H9 (cell line): ENCODE data around the gene RBPJL. TPM values are rescaled to one million over a fixed set of nuclear protein-coding genes. Genes with fewer than 3 reads are reported as not detected.
A peak's percentile ranks its signal among the peaks of the same experiment; 100 is the strongest.

Experiments used
- DNase-seq: peaks from one replicate; pipeline ENCODE4 v3.0.0-alpha.2; 2017
- H2AFZ ChIP-seq: one replicate; pipeline ENCODE4 v1.6.1; 2013; ENCODE audit warnings: mild to moderate bottlenecking, low read length, control low read depth, moderate library complexity
- H2AK5ac ChIP-seq: 2 replicates; pipeline ENCODE4 v1.6.1; 2013; ENCODE audit warnings: low read length, control low read depth, mixed read lengths; ENCODE audit not compliant: insufficient read length
- H2BK120ac ChIP-seq: one replicate; pipeline ENCODE4 v1.6.1; 2013; ENCODE audit warnings: low read depth, mild to moderate bottlenecking, low read length, control low read depth, inconsistent platforms; ENCODE audit not compliant: poor library complexity, severe bottlenecking
- H2BK12ac ChIP-seq: 2 replicates; pipeline ENCODE4 v1.6.1; 2013; ENCODE audit warnings: low read length, control low read depth, mixed read lengths, low read depth; ENCODE audit not compliant: insufficient read length
- H2BK15ac ChIP-seq: 2 replicates; pipeline ENCODE4 v1.6.1; 2013; ENCODE audit warnings: low read depth, low read length, control low read depth
- H2BK20ac ChIP-seq: one replicate; pipeline ENCODE4 v1.6.1; 2013; ENCODE audit warnings: low read depth, mild to moderate bottlenecking, low read length, control low read depth, inconsistent platforms; ENCODE audit not compliant: poor library complexity, severe bottlenecking
- H2BK5ac ChIP-seq: 2 replicates; pipeline ENCODE4 v1.6.1; 2013; ENCODE audit warnings: low read length, control low read depth, mixed read lengths; ENCODE audit not compliant: insufficient read length
- H3K14ac ChIP-seq: 2 replicates; pipeline ENCODE4 v1.6.1; 2013; ENCODE audit warnings: low read length, control low read depth; ENCODE audit not compliant: insufficient read depth
- H3K18ac ChIP-seq: 2 replicates; pipeline ENCODE4 v1.6.1; 2013; ENCODE audit warnings: low read depth, mild to moderate bottlenecking, mixed read lengths, low read length, control low read depth; ENCODE audit not compliant: insufficient read length
- H3K23ac ChIP-seq: 2 replicates; pipeline ENCODE4 v1.6.1; 2013; ENCODE audit warnings: low read length, control low read depth, mixed read lengths, low read depth; ENCODE audit not compliant: insufficient read length
- H3K23me2 ChIP-seq: 2 replicates; pipeline ENCODE4 v1.6.1; 2013; ENCODE audit warnings: low read depth, mild to moderate bottlenecking, mixed read lengths, low read length, control low read depth; ENCODE audit not compliant: insufficient read length, poor library complexity, severe bottlenecking
- H3K27ac ChIP-seq: 2 replicates; pipeline ENCODE4 v1.5.1; 2013; ENCODE audit warnings: low read length, control low read depth, mixed read lengths, low read depth; ENCODE audit not compliant: insufficient read length
- H3K27me3 ChIP-seq: 2 replicates; pipeline ENCODE4 v1.6.1; 2013; ENCODE audit warnings: low read length, control low read depth, inconsistent platforms; ENCODE audit not compliant: insufficient read depth
- H3K4ac ChIP-seq: 2 replicates; pipeline ENCODE4 v1.6.1; 2013; ENCODE audit warnings: low read depth, mild to moderate bottlenecking, control low read depth, inconsistent platforms, low read length, moderate library complexity
- H3K4me1 ChIP-seq: 2 replicates; pipeline ENCODE4 v1.6.1; 2013; ENCODE audit warnings: low read length, control low read depth, inconsistent platforms; ENCODE audit not compliant: insufficient read depth
- H3K4me2 ChIP-seq: 2 replicates; pipeline ENCODE4 v1.6.1; 2013; ENCODE audit warnings: low read length, control low read depth, mixed read lengths; ENCODE audit not compliant: insufficient read length, insufficient read depth
- H3K56ac ChIP-seq: 2 replicates; pipeline ENCODE4 v1.6.1; 2013; ENCODE audit warnings: low read depth, mild to moderate bottlenecking, mixed read lengths, low read length, control low read depth; ENCODE audit not compliant: insufficient read length
- H3K79me1 ChIP-seq: 2 replicates; pipeline ENCODE4 v1.6.1; 2013; ENCODE audit warnings: low read depth, mild to moderate bottlenecking, moderate library complexity, low read length, control low read depth, inconsistent platforms; ENCODE audit not compliant: insufficient read depth, poor library complexity, severe bottlenecking
- H3K79me2 ChIP-seq: 2 replicates; pipeline ENCODE4 v1.6.1; 2013; ENCODE audit warnings: low read length, control low read depth, inconsistent platforms; ENCODE audit not compliant: insufficient read depth
- H3K9ac ChIP-seq: 2 replicates; pipeline ENCODE4 v1.6.1; 2013; ENCODE audit warnings: low read length, control low read depth, mixed read lengths; ENCODE audit not compliant: insufficient read length; ENCODE audit errors: extremely low read depth
- H3K9me3 ChIP-seq: one replicate; pipeline ENCODE4 v1.6.1; 2013; ENCODE audit warnings: low read depth, low read length, inconsistent platforms; ENCODE audit not compliant: control insufficient read depth
- H3T11ph ChIP-seq: one replicate; pipeline ENCODE4 v1.6.1; 2013; ENCODE audit warnings: mild to moderate bottlenecking, low read length, control low read depth, inconsistent platforms
- H4K20me1 ChIP-seq: one replicate; pipeline ENCODE4 v1.6.1; 2013; ENCODE audit not compliant: control insufficient read depth, insufficient read length, insufficient read depth
- H4K5ac ChIP-seq: 2 replicates; pipeline ENCODE4 v1.6.1; 2013; ENCODE audit warnings: low read depth, mild to moderate bottlenecking, mixed read lengths, low read length, control low read depth; ENCODE audit not compliant: insufficient read length
- H4K8ac ChIP-seq: replicated peaks from 2 replicates; pipeline ENCODE4 v1.6.1; 2013; ENCODE audit warnings: low read length, control low read depth, mixed read lengths, low read depth; ENCODE audit not compliant: insufficient read length
- H4K91ac ChIP-seq: 2 replicates; pipeline ENCODE4 v1.6.1; 2013; ENCODE audit warnings: low read depth, mild to moderate bottlenecking, moderate library complexity, mixed read lengths, low read length, control low read depth; ENCODE audit not compliant: insufficient read length
- H3K27ac Mint-ChIP-seq, 3 experiments: 2 replicates in 2 of 3; 3 replicates in 1 of 3; pipeline ENCODE4 v1.8.0; 2020 to 2021; ENCODE audit warnings: mixed read lengths in 3 of 3, mild to moderate bottlenecking in 1 of 3, moderate library complexity in 1 of 3
- H3K27me3 Mint-ChIP-seq: 2 replicates; pipeline ENCODE4 v1.8.0; 2021; ENCODE audit warnings: low read depth, mild to moderate bottlenecking, moderate library complexity, mixed read lengths
- H3K36me3 Mint-ChIP-seq, 3 experiments: 2 replicates in 2 of 3; 3 replicates in 1 of 3; pipeline ENCODE4 v1.8.0; 2020 to 2021; ENCODE audit warnings: low read depth in 3 of 3, mixed read lengths in 3 of 3; ENCODE audit not compliant: insufficient read depth in 1 of 3
- H3K4me1 Mint-ChIP-seq, 2 experiments: 2 replicates each; pipeline ENCODE4 v1.8.0; 2020; ENCODE audit warnings: mixed read lengths in 2 of 2
- H3K4me3 Mint-ChIP-seq, 2 experiments: 2 replicates in 1 of 2; 3 replicates in 1 of 2; pipeline ENCODE4 v1.8.0; 2020 to 2021; ENCODE audit warnings: mild to moderate bottlenecking in 2 of 2, mixed read lengths in 2 of 2, moderate library complexity in 1 of 2
- H3K9me3 Mint-ChIP-seq, 2 experiments: 2 replicates in 1 of 2; 3 replicates in 1 of 2; pipeline ENCODE4 v1.8.0; 2020; ENCODE audit warnings: mild to moderate bottlenecking in 2 of 2, mixed read lengths in 2 of 2, moderate library complexity in 1 of 2
- WGBS: extraction: QIAGEN DNeasy Blood & Tissue Kit; methylation state at CpG from one replicate; pipeline ENCODE4 v1.1.7; 2013; ENCODE audit warnings: missing lambda C conversion rate, low lambda C conversion rate, mixed read lengths; ENCODE audit not compliant: insufficient read length; ENCODE audit errors: extremely low coverage; 5-methylcytosine and 5-hydroxymethylcytosine counted together
- total RNA-seq: library from RNA; stranded (reverse); gene quantifications from 2 replicates; pipeline ENCODE4 v1.2.1, GENCODE V29; 2021
- TF ChIP-seq, protein P1 (sequence below): fragments of 200-600 bp; sonication (generic); conservative IDR thresholded peaks from 3 replicates; pipeline ENCODE4 v1.8.0; 2021; ENCODE audit warnings: antibody characterized with exemption, mild to moderate bottlenecking

The RBPJL gene
- total RNA-seq, 1 experiment from 2014 or later: 0.28 TPM

DNA sequence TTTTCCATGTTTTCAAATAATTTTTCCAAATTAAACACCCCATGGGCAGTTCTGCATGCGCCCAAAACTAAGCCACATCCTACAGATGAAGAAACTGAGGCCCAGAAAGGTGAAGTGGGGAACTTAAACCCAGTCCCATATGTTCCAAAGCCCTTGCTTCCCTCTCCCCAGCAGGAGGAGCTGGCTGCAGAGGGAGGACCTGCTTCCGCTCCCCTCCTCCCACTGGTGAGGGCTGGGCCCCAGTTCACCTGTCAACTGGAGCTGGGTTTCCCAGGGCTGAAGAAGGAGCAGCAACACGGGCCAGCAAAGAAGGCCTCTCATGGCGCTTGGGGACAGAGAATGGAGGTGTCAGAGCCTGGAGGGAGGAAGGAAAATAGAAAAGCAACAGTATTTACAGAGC lies 1.4 kb upstream of the RBPJL start:
- no peak overlapping the region for H3K9ac ChIP-seq
- H3K56ac ChIP-seq: no peak overlapping the region
- no peak overlapping the region for H4K5ac ChIP-seq
- H4K20me1 ChIP-seq: no peaks in the 10 kb centered on the region
- no peak overlapping the region for H2BK15ac ChIP-seq
- H3K79me1 ChIP-seq: no peaks in the 10 kb centered on the region
- Mint-ChIP-seq H3K4me3 (no peak overlapping the region), H3K27ac (no peak overlapping the region), H3K27me3 (peaks cover 20% of the 10 kb centered on the region), H3K36me3 (no peaks in the 10 kb centered on the region), H3K4me1 (peaks cover 14 to 26% of the 10 kb centered on the region in 2 experiments), H3K9me3 (no peaks in the 10 kb centered on the region; a peak in 1 of 5 replicates)
- no peak overlapping the region for H4K8ac ChIP-seq
- no peak overlapping the region for H3K27ac ChIP-seq
- TF ChIP-seq, protein P1, sequence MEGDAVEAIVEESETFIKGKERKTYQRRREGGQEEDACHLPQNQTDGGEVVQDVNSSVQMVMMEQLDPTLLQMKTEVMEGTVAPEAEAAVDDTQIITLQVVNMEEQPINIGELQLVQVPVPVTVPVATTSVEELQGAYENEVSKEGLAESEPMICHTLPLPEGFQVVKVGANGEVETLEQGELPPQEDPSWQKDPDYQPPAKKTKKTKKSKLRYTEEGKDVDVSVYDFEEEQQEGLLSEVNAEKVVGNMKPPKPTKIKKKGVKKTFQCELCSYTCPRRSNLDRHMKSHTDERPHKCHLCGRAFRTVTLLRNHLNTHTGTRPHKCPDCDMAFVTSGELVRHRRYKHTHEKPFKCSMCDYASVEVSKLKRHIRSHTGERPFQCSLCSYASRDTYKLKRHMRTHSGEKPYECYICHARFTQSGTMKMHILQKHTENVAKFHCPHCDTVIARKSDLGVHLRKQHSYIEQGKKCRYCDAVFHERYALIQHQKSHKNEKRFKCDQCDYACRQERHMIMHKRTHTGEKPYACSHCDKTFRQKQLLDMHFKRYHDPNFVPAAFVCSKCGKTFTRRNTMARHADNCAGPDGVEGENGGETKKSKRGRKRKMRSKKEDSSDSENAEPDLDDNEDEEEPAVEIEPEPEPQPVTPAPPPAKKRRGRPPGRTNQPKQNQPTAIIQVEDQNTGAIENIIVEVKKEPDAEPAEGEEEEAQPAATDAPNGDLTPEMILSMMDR: peak; percentile 36; the same call in 2 of the 3 replicates
- H4K91ac ChIP-seq: no peak overlapping the region
- no CpG with 5 or more reads among the region's 4 CpGs for WGBS
- no peak overlapping the region for H3K4me2 ChIP-seq
- H3K27me3 ChIP-seq: no peaks in the 10 kb centered on the region
- no peak overlapping the region for H3K23ac ChIP-seq
- no peak overlapping the region for H3T11ph ChIP-seq
- H3K4ac ChIP-seq: no peak overlapping the region
- no peak overlapping the region for H2BK120ac ChIP-seq
- H2BK5ac ChIP-seq: no peak overlapping the region
- peak; percentile 46 for DNase-seq
- H3K23me2 ChIP-seq: peaks cover 2% of the 10 kb centered on the region
- no peaks in the 10 kb centered on the region for H3K79me2 ChIP-seq
- H3K9me3 ChIP-seq: no peaks in the 10 kb centered on the region
- H2BK20ac ChIP-seq: no peak overlapping the region
- no peak overlapping the region for H3K18ac ChIP-seq
- no peak overlapping the region for H2AFZ ChIP-seq
- no peak overlapping the region for H2BK12ac ChIP-seq
- H3K4me1 ChIP-seq: no peaks in the 10 kb centered on the region
- H3K14ac ChIP-seq: no peak overlapping the region
- no peak overlapping the region for H2AK5ac ChIP-seq
